Calu3 (cell line): Measurements from ENCODE around the gene UQCR11. TPM values are rescaled to one million over a fixed set of nuclear protein-coding genes. Genes with fewer than 3 reads are reported as not detected.

Experiments used
- BruUV-seq: library from RNA; stranded (reverse); fragments of 400-500 nt; replicated peaks from 2 replicates; lab custom pipeline; 2021; lab: Mats Ljungman, UMichigan
- CTCF ChIA-PET: fragments of 300-600 bp; sonication (Branson Sonifier 250); formaldehyde crosslinking; loops from one replicate; lab custom pipeline; 2022; ENCODE audit warnings: antibody characterized with exemption; lab: Charles Lee
- DNase-seq: peaks from one replicate; pipeline ENCODE4 v3.0.0; 2022
- H3K27ac Mint-ChIP-seq: one replicate; pipeline ENCODE4 v1.8.0; 2022; ENCODE audit warnings: mixed read lengths; ENCODE audit not compliant: unreplicated experiment
- H3K27me3 Mint-ChIP-seq: one replicate; pipeline ENCODE4 v1.8.0; 2022; ENCODE audit warnings: mixed read lengths; ENCODE audit not compliant: unreplicated experiment
- H3K36me3 Mint-ChIP-seq: one replicate; pipeline ENCODE4 v1.8.0; 2022; ENCODE audit warnings: mild to moderate bottlenecking, moderate library complexity, mixed read lengths; ENCODE audit not compliant: insufficient read depth, unreplicated experiment
- H3K4me1 Mint-ChIP-seq: one replicate; pipeline ENCODE4 v1.8.0; 2022; ENCODE audit warnings: mild to moderate bottlenecking, low read depth, mixed read lengths; ENCODE audit not compliant: unreplicated experiment
- H3K4me3 Mint-ChIP-seq: one replicate; pipeline ENCODE4 v1.8.0; 2022; ENCODE audit warnings: mild to moderate bottlenecking, low read depth, moderate library complexity, mixed read lengths; ENCODE audit not compliant: unreplicated experiment
- H3K9me3 Mint-ChIP-seq: one replicate; pipeline ENCODE4 v1.8.0; 2022; ENCODE audit warnings: low read depth, mixed read lengths; ENCODE audit not compliant: unreplicated experiment
- CTCF ChIP-seq: fragments of 200-600 bp; IDR thresholded peaks from one replicate; pipeline ENCODE4 v1.8.0; 2022; ENCODE audit warnings: antibody characterized with exemption; ENCODE audit not compliant: unreplicated experiment
- intact Hi-C: fragments of 100-400 bp; cut with micrococcal nuclease; formaldehyde crosslinking; loops from one replicate; pipeline ENCODE4 v1.10.0; 2022; ENCODE audit not compliant: unreplicated experiment
- total RNA-seq: library from RNA; stranded (reverse); gene quantifications from 2 replicates; pipeline ENCODE4 v1.2.3, GENCODE V29; 2022

Gene UQCR11
- total RNA-seq, 1 experiment from 2014 or later = 148 TPM

- peaks cover 48% of the 10 kb centered on the region for H3K36me3 Mint-ChIP-seq
- no peaks in the 10 kb centered on the region for H3K4me1 Mint-ChIP-seq
- intact Hi-C loops = no loop called here
- TF ChIP-seq CTCF = no peak
- no peak overlapping the region for H3K27ac Mint-ChIP-seq
- no peak overlapping the region for H3K4me3 Mint-ChIP-seq
- H3K9me3 Mint-ChIP-seq = no peaks in the 10 kb centered on the region
- H3K27me3 Mint-ChIP-seq = no peaks in the 10 kb centered on the region
- no TSS peak for BruUV-seq
- DNase-seq = no peak
- CTCF ChIA-PET = no interaction called here
Measured at GRCh38 chr19:1634242-1634937, 29.1 kb upstream of the UQCR11 start.

GRCh38 chr19:1633269-1633826 lies 28.1 kb upstream of the UQCR11 start:
- Mint-ChIP-seq H3K4me3 (no peak overlapping the region), H3K27me3 (no peaks in the 10 kb centered on the region), H3K36me3 (peaks cover 40% of the 10 kb centered on the region), H3K4me1 (no peaks in the 10 kb centered on the region), H3K27ac (no peak overlapping the region), H3K9me3 (no peaks in the 10 kb centered on the region)
- intact Hi-C loops = no loop called here
- BruUV-seq = no TSS peak
- CTCF ChIA-PET = no interaction called here
- DNase-seq = no peak
- no peak for TF ChIP-seq CTCF

- intact Hi-C loops = no loop called here
- Mint-ChIP-seq H3K27me3 (no peaks in the 10 kb centered on the region), H3K9me3 (no peaks in the 10 kb centered on the region), H3K4me3 (no peak overlapping the region), H3K4me1 (no peaks in the 10 kb centered on the region), H3K27ac (no peak overlapping the region), H3K36me3 (peaks cover 35% of the 10 kb centered on the region)
- BruUV-seq = no TSS peak
- no peak for TF ChIP-seq CTCF
- CTCF ChIA-PET = no interaction called here
- DNase-seq = no peak
Measured at GRCh38 chr19:1632462-1633268, 27.4 kb upstream of the UQCR11 start.

GRCh38 chr19:1631557-1632100 lies 26.4 kb upstream of the UQCR11 start:
- Mint-ChIP-seq H3K9me3 (no peaks in the 10 kb centered on the region), H3K4me1 (no peaks in the 10 kb centered on the region), H3K36me3 (peaks cover 24% of the 10 kb centered on the region), H3K4me3 (no peak overlapping the region), H3K27ac (no peak overlapping the region), H3K27me3 (no peaks in the 10 kb centered on the region)
- DNase-seq = no peak
- no peak for TF ChIP-seq CTCF
- intact Hi-C loops = no loop called here
- no TSS peak for BruUV-seq
- CTCF ChIA-PET = interaction anchor here (0.6 kb wide), 1 partner anchor 10 kb away, joined by 4 read pairs; no protein-coding TSS in a partner anchor
